ENCODE results near the gene EFS.

The EFS gene

GRCh38 chr14:23352506-23353432, 12.2 kb downstream of the EFS start, which contains the start of gene SLC22A17:
TSS of gene SLC22A17 (minus strand) at chr14:23352887.
- peak; percentile 98 for ATAC-seq
- TF ChIP-seq ZFP3 (CRISPR knock-in tag; IDR thresholded peaks at IDR 0.05) (no peak), POU6F1 (CRISPR knock-in tag; IDR thresholded peaks at IDR 0.05; ENCODE audit: borderline replicate concordance, low read depth) (no peak), ZNF8 (CRISPR knock-in tag; IDR thresholded peaks at IDR 0.05) (no peak), PATZ1 (CRISPR knock-in tag; IDR thresholded peaks at IDR 0.05; ENCODE audit: borderline replicate concordance) (0 out of 2 replicates have a peak, but pooled peaks have one; percentile 5), TOX (CRISPR knock-in tag; IDR thresholded peaks at IDR 0.05; ENCODE audit: borderline replicate concordance) (no peak)

GRCh38 chr14:23351681-23352505, 13.1 kb downstream of the EFS start:
- TF ChIP-seq SNAI2 (CRISPR knock-in tag; IDR thresholded peaks at IDR 0.05) = no peak
- 0 out of 2 replicates have a peak, but pooled peaks have one; percentile 28 for TF ChIP-seq PATZ1 (CRISPR knock-in tag; IDR thresholded peaks at IDR 0.05; ENCODE audit: borderline replicate concordance)
- ATAC-seq = peak; percentile 58

GRCh38 chr14:23349156-23349845, 15.7 kb downstream of the EFS start:
- no peak for TF ChIP-seq ZC3H10 (CRISPR knock-in tag; IDR thresholded peaks at IDR 0.05)
- no peak for TF ChIP-seq POU6F1 (CRISPR knock-in tag; IDR thresholded peaks at IDR 0.05; ENCODE audit: borderline replicate concordance, low read depth)
- TF ChIP-seq ZFP3 (CRISPR knock-in tag; IDR thresholded peaks at IDR 0.05) = no peak
- TF ChIP-seq ISL1 (CRISPR knock-in tag; IDR thresholded peaks at IDR 0.05) = no peak
- TF ChIP-seq ARNTL (CRISPR knock-in tag; IDR thresholded peaks at IDR 0.05; ENCODE audit: borderline replicate concordance, low read depth) = no peak
- no peak for TF ChIP-seq ZNF8 (CRISPR knock-in tag; IDR thresholded peaks at IDR 0.05)
- TF ChIP-seq PPARA (CRISPR knock-in tag; IDR thresholded peaks at IDR 0.05; ENCODE audit: borderline replicate concordance) = no peak
- TF ChIP-seq BACH2 (CRISPR knock-in tag; IDR thresholded peaks at IDR 0.05; ENCODE audit: borderline replicate concordance) = no peak
- TF ChIP-seq OSR1 (CRISPR knock-in tag; IDR thresholded peaks at IDR 0.05) = no peak
- no peak for TF ChIP-seq ESRRG (CRISPR knock-in tag; IDR thresholded peaks at IDR 0.05)
- ATAC-seq = no peak

GRCh38 chr14:23348297-23348655, 16.7 kb downstream of the EFS start:
- ATAC-seq = no peak
- no peak for TF ChIP-seq ZNF8 (CRISPR knock-in tag; IDR thresholded peaks at IDR 0.05)
- no peak for TF ChIP-seq CSDC2 (CRISPR knock-in tag; IDR thresholded peaks at IDR 0.05)
- no peak for TF ChIP-seq CSRNP3 (CRISPR knock-in tag; IDR thresholded peaks at IDR 0.05)
- TF ChIP-seq ZC3H10 (CRISPR knock-in tag; IDR thresholded peaks at IDR 0.05) = no peak
- TF ChIP-seq POU6F1 (CRISPR knock-in tag; IDR thresholded peaks at IDR 0.05; ENCODE audit: borderline replicate concordance, low read depth) = no peak
- TF ChIP-seq ARNTL (CRISPR knock-in tag; IDR thresholded peaks at IDR 0.05; ENCODE audit: borderline replicate concordance, low read depth) = no peak
- no peak for TF ChIP-seq TSHZ2 (CRISPR knock-in tag; IDR thresholded peaks at IDR 0.05)
- no peak for TF ChIP-seq ISL1 (CRISPR knock-in tag; IDR thresholded peaks at IDR 0.05)
- no peak for TF ChIP-seq ZNF70 (CRISPR knock-in tag; IDR thresholded peaks at IDR 0.05)
